Upper lobe of right lung (tissue), 1 donor: ENCODE measurements around the gene LARGE1. TPM values are rescaled to one million over a fixed set of nuclear protein-coding genes. Genes with fewer than 3 reads are reported as not detected.

Experiments used
- ATAC-seq: fragments of 200-7000 bp; cut with Tn5 transposase; one replicate; pipeline ENCODE4 v1.9.1; 2020; ENCODE audit warnings: mild to moderate bottlenecking, moderate library complexity
- DNase-seq: peaks from one replicate; pipeline ENCODE4 v3.0.0-alpha.2; 2020
- H3K27ac ChIP-seq: fragments of 200-600 bp; one replicate; pipeline ENCODE4 v1.8.0; 2022
- H3K27me3 ChIP-seq: fragments of 200-600 bp; one replicate; pipeline ENCODE4 v1.8.0; 2022; ENCODE audit warnings: mild to moderate bottlenecking
- H3K36me3 ChIP-seq: fragments of 200-600 bp; one replicate; pipeline ENCODE4 v1.8.0; 2022
- H3K4me1 ChIP-seq: fragments of 200-600 bp; one replicate; pipeline ENCODE4 v1.8.0; 2022
- H3K4me3 ChIP-seq: fragments of 200-600 bp; one replicate; pipeline ENCODE4 v1.8.0; 2022; ENCODE audit warnings: mild to moderate bottlenecking
- H3K9me3 ChIP-seq: fragments of 200-600 bp; one replicate; pipeline ENCODE4 v1.8.0; 2022
- CTCF ChIP-seq: fragments of 200-600 bp; IDR thresholded peaks from one replicate; pipeline ENCODE4 v1.8.0; 2022; ENCODE audit warnings: antibody characterized with exemption
- intact Hi-C: fragments of 100-400 bp; cut with DNase I; formaldehyde crosslinking; loops from one replicate; pipeline ENCODE4 v1.11.0; 2022
- total RNA-seq: library from RNA; stranded (reverse); fragmentation: NEBNext Ultra II Directional; extraction: Animal tissue kit (Norgen Biotek cat#: 25700); gene quantifications from one replicate; pipeline ENCODE4 v1.2.1, GENCODE V29; 2021
- donor health status: DM: no; HTN: yes; CAD: no; lungs with severe emphysema.

LARGE1 gene
- total RNA-seq, 1 donor from 2014 or later: 33.5 TPM

- no peaks in the 10 kb centered on the region for H3K27me3 ChIP-seq
- ATAC-seq (no peak), DNase-seq (no peak)
- TF ChIP-seq CTCF: no peak
- H3K4me1 ChIP-seq: no peaks in the 10 kb centered on the region
- no peaks in the 10 kb centered on the region for H3K36me3 ChIP-seq
- no peak overlapping the region for H3K27ac ChIP-seq
- intact Hi-C loops: no loop called here
- no peaks in the 10 kb centered on the region for H3K9me3 ChIP-seq
- no peak overlapping the region for H3K4me3 ChIP-seq
These were observed 242.7 kb downstream of the LARGE1 start for GRCh38 chr22:33677536-33677935.

- no peak for TF ChIP-seq CTCF
- H3K27me3 ChIP-seq: no peaks in the 10 kb centered on the region
- ATAC-seq (no peak), DNase-seq (no peak)
- H3K27ac ChIP-seq: no peak overlapping the region
- H3K4me3 ChIP-seq: no peak overlapping the region
- no peaks in the 10 kb centered on the region for H3K9me3 ChIP-seq
- H3K36me3 ChIP-seq: no peaks in the 10 kb centered on the region
- intact Hi-C loops: no loop called here
- no peaks in the 10 kb centered on the region for H3K4me1 ChIP-seq
These were observed 245.9 kb downstream of the LARGE1 start for GRCh38 chr22:33674357-33674756.

- intact Hi-C loops: no loop called here
- H3K27me3 ChIP-seq: no peaks in the 10 kb centered on the region
- ATAC-seq (no peak), DNase-seq (no peak)
- TF ChIP-seq CTCF: no peak
- H3K4me1 ChIP-seq: no peaks in the 10 kb centered on the region
- no peaks in the 10 kb centered on the region for H3K36me3 ChIP-seq
- no peaks in the 10 kb centered on the region for H3K9me3 ChIP-seq
- no peak overlapping the region for H3K27ac ChIP-seq
- no peak overlapping the region for H3K4me3 ChIP-seq
These were observed 250.5 kb downstream of the LARGE1 start for GRCh38 chr22:33669746-33670145.

GRCh38 chr22:33666961-33667619 is 253.2 kb downstream of the LARGE1 start:
- no peak for TF ChIP-seq CTCF
- intact Hi-C loops: no loop called here
- Histone ChIP-seq H3K27ac (no peak overlapping the region), H3K4me1 (no peaks in the 10 kb centered on the region), H3K36me3 (no peaks in the 10 kb centered on the region), H3K9me3 (no peaks in the 10 kb centered on the region), H3K27me3 (no peaks in the 10 kb centered on the region), H3K4me3 (no peak overlapping the region)
- no peak for ATAC-seq
- DNase-seq: no peak

- no peaks in the 10 kb centered on the region for H3K36me3 ChIP-seq
- DNase-seq (no peak), ATAC-seq (no peak)
- H3K4me3 ChIP-seq: no peak overlapping the region
- H3K27me3 ChIP-seq: no peaks in the 10 kb centered on the region
- H3K9me3 ChIP-seq: no peaks in the 10 kb centered on the region
- intact Hi-C loops: no loop called here
- H3K4me1 ChIP-seq: no peaks in the 10 kb centered on the region
- no peak overlapping the region for H3K27ac ChIP-seq
- no peak for TF ChIP-seq CTCF
These were observed 253.9 kb downstream of the LARGE1 start for GRCh38 chr22:33666279-33666960.
